K562 (cell line): ENCODE results near the gene LRRC4C.

Experiments used
- SIX5 ChIP-seq, 2 experiments: IDR thresholded peaks; 2 replicates each; pipeline ENCODE4 v1.6.1; 2011; ENCODE audit warnings: low read length in 2 of 2, borderline replicate concordance in 1 of 2, low read depth in 1 of 2, mild to moderate bottlenecking in 1 of 2, moderate library complexity in 1 of 2; ENCODE audit not compliant: insufficient read depth in 1 of 2
- TF ChIP-seq, protein P1 (sequence below): conservative IDR thresholded peaks from 2 replicates; pipeline ENCODE4 v1.6.1; 2011; ENCODE audit warnings: low read depth, mild to moderate bottlenecking, low read length; ENCODE audit not compliant: control insufficient read depth

- no peak for TF ChIP-seq SIX5 (IDR thresholded peaks at IDR 0.05; ENCODE audit: borderline replicate concordance in 1 of 2, insufficient read depth in 1 of 2, low read depth in 1 of 2, low read length in 2 of 2)
- TF ChIP-seq, protein P1, sequence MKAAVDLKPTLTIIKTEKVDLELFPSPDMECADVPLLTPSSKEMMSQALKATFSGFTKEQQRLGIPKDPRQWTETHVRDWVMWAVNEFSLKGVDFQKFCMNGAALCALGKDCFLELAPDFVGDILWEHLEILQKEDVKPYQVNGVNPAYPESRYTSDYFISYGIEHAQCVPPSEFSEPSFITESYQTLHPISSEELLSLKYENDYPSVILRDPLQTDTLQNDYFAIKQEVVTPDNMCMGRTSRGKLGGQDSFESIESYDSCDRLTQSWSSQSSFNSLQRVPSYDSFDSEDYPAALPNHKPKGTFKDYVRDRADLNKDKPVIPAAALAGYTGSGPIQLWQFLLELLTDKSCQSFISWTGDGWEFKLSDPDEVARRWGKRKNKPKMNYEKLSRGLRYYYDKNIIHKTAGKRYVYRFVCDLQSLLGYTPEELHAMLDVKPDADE, result no peak
Observed at GRCh38 chr11:40119661-40120060, 1339.8 kb downstream of the LRRC4C start.
